HG03097 (cell line): ENCODE measurements around the gene STXBP1.

Experiments used
- ATAC-seq: cut with Tn5 transposase; IDR thresholded peaks from one replicate; pipeline ENCODE4 v1.9.1; 2021; ENCODE audit not compliant: unreplicated experiment, low FRiP score

Gene STXBP1

GRCh38 chr9:127651697-127652610 lies 39.9 kb downstream of the STXBP1 start:
- no peak for ATAC-seq

GRCh38 chr9:127652733-127653132 lies 40.7 kb downstream of the STXBP1 start:
- ATAC-seq, result no peak

DNA sequence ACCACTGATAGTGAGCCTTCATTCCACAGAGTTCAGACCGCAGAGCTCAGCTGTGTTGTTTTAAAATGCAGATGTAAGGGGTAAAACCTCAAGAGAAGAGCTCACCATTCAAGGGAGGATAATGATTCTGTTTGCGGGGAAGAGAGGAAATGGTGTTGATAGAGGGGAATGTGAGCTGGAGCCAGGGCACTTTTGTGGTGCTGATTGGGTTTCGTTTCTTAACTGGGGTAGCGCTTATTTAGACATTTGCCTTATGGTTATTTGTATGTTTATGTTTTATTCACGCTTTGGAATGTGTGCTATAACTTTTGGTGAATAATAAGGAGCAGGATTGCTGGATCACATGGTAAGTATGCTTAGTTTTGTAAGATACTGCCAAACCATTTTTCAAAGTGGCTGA lies 42.5 kb downstream of the STXBP1 start:
- ATAC-seq, result no peak

- ATAC-seq, result no peak
These were observed 46.4 kb downstream of the STXBP1 start for GRCh38 chr9:127658428-127658827.

DNA sequence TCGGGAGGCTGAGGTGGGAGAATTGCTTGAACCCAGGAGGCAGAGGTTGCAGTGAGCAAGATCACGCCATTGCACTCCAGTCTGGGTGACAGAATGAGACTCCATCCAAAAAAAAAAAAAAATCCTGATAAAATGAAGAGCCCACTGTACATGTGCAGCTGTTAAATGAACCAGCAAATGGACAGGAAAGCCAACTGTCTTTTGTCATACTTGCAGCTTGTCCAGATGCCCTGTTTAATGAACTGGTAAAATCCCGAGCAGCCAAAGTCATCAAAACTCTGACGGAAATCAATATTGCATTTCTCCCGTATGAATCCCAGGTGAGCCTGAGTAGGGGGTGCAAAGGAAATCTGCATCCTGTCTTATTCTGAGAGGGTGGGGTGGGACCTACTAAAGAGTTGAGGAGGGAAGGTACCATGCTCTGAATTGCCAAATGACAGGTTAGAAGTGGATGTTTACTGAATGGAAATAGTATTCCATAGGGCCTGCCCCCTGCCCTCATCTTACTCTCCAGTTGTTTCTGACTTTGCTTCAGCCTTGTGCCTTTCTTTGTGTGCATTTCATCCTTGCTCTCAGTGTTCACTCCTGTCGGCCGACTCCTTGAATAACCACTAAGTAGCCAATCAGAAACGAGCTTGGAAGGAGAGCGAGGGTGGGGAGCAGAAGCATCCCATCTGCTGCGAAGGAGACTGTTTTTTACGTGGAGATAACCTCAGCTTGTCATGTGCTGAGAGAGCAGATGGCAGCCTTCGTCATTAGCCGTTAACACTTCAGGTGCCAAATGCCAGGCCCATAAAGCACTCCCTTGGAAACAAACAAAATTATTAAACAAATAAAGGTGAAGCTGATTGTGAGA lies 49.0 kb downstream of the STXBP1 start:
- no peak for ATAC-seq

DNA sequence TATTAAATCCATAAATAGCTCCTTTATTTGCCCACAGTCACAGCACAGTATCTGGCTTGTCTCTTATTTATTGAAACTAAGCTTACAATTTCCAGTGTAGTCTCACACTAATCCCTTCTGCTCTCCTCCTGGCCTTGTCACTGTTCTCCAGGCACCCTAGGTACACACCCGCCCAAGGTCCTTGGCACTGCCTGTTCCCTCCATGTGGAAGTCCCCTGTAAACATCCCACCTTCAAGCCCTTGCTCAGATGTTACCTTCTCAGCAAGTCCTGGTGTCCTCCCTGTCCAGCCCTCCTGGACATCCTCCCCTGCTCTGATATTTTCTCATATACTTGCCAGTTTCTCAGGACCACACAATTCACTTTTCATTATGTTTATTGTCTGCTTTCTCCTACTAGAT lies 50.5 kb downstream of the STXBP1 start:
- ATAC-seq, result no peak

DNA sequence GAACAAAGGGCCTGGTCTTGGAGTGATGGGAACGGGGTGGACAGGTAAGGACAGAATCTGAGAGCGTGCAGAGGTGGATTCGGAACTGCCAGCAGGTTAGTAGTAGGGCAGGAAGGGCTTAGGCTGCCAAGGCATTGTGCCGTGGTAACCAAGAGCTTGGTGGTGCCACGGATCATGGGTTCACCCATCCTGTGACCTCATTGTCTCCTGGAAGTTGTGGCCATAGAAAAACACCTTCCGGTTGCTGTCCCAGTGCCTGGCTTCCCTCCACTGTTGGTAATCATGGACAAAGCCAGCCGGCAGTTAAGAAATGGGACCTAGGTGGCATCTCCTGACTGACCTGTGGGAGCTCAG lies 52.2 kb downstream of the STXBP1 start:
- no peak for ATAC-seq

- ATAC-seq, result no peak
These were observed 52.8 kb downstream of the STXBP1 start for GRCh38 chr9:127664678-127665507.

DNA sequence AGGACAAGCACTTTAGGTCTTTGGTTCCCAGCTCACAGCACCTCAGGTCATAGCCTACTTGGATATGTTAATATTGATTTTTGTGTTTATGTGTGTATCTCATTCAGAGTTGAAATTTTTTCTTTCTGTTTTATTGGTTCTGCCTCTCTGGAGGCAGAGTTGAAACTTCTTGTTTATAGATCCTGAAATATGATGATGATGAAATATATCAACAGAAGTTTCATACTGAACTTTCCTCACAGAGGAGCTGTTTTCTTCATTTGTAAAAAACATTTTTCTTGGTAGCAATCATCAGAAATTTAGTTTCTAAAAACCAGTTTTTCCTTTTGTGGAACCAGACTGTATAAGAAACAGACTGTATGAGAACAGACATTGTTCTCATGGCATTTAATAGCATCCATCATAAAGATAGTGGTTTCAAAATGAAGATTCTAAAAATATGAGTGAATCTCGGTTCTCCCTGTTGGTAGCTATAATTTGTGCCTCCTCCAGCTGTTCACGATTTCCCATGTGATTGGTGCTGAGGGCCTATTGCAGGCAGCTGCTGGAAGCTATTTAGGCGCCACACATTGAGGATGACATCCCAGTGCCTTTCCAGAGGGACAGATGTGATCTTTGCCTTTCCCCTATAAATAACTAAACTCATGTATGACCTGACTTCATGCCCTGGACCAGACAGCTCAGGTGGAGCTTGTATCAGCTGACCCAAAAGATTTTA lies 55.2 kb downstream of the STXBP1 start:
- ATAC-seq, result no peak

DNA sequence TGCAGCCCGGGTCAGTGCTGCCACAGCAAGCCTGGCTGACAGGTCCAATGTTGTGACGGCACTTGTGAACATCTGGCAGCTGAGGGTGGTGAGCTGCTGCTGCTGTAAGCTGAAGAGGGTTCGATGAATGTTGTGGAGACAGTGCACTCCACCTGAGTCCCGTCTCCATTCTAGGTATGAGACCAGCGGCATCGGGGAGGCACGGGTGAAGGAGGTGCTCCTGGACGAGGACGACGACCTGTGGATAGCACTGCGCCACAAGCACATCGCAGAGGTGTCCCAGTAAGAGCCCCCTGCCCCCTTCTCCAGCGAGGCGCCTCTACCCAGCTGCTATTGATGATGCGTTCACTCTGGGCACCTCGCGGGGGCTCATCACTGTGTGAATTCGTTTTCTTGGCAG lies 55.8 kb downstream of the STXBP1 start:
- ATAC-seq, result no peak

DNA sequence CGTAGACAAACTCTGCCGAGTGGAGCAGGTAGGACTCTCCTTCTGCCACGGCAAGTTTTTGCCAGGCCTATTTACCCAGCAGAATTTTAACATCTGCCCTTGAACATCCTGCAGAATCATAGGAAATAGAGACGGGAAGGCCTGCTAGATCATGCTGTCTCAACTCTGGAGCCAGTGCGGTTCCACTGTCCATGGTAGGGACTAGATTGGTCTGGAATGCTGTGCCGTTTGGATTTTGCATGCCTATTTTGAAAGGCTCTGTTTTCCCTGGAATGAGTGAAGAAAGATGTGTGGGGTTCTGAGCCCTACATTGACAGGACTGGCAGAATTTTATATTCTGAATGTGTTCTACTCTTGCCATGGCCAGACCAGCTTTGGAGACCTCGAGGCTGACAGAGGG lies 61.2 kb downstream of the STXBP1 start:
- no peak for ATAC-seq

DNA sequence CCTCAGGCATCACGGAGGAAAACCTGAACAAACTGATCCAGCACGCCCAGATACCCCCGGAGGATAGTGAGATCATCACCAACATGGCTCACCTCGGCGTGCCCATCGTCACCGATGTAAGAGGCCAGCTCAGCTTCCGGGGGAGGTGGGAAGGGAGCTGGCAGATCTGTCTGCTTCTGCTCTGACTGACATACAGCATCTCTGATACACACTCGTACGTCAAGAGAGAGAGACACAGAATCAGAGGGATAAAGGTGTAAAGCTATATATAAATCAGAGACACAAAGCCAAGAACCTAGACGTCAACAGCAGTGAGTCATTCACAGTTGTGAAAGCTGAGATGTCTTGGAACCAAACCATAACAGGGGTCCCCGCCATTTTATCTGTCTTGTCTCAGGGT lies 64.6 kb downstream of the STXBP1 start:
- ATAC-seq, result no peak

DNA sequence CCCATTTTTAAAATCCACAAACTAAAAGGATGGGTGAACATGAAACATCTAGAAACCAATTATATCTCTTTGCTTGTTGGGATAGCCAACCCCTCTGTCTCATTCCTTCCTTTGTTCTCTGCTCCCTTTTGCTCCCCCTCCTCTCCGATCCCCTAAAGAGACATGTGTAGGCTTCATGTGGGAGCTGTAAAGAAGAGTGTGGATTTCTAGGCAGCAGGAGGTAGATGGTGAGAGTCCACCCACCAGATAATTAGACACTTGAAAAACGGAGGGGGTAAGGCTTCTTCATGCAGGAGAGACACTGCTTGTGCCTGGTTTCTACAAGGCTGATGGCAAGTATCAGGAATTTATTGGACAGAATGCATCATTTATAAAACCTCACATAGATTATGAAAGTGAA lies 67.4 kb downstream of the STXBP1 start:
- ATAC-seq, result no peak

DNA sequence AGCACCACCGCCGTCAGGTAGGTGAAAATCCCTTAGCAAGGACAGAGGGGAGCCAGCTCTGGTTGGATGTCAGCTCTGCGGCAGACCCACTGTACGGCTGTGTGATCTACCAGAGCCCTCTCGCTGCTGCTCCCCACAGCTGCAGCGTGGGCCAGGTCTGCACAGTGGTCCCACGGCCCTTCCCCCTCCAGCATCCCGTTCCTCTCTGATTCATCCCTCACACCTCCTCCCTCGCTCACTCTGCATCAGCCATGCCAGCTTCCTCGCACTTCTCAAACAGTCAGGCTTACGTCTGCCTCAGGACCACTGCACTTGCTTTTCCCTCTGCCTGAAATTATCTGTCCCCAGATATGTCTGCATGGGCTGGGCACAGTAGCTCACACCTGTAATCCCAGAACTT lies 68.1 kb downstream of the STXBP1 start:
- ATAC-seq, result no peak

DNA sequence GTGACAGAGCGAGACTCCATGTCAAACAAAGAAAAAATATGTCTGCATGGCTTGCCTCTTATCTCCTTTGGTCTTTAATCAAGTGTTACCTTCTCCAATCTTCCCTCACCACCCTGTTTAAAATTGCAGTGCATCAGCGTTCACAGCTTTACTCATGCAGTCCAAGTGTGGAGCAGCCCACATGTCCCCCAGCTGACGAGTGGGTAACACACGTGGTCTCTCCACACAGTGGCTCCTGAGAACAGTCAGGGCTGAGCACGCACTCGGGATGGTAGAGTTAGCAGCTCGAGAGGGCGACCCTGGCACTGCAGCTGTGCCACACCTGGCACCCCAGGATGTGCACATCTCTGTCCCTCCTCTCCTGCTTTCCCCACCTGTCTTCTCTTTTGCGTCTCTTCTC lies 68.8 kb downstream of the STXBP1 start:
- ATAC-seq, result no peak

- no peak for ATAC-seq
These were observed 70.5 kb downstream of the STXBP1 start for GRCh38 chr9:127682351-127683136.

- ATAC-seq, result no peak
These were observed 71.6 kb downstream of the STXBP1 start for GRCh38 chr9:127683723-127684122.

- ATAC-seq, result no peak
These were observed 72.5 kb downstream of the STXBP1 start for GRCh38 chr9:127684576-127684975.
